ENCODE data around the gene KLHDC4. TPM values are rescaled to one million over a fixed set of nuclear protein-coding genes. Genes with fewer than 3 reads are reported as not detected.

The KLHDC4 gene
- total RNA-seq, 1 experiment from 2014 or later: 50.7 TPM

- no TSS peak for BruUV-seq (replicated peaks)
- 0 out of 2 replicates have a peak, but pooled peaks have one; percentile 6 for ATAC-seq
- no peaks in the 10 kb centered on the region for H3K36me3 ChIP-seq (ENCODE audit: control insufficient read depth, insufficient read depth, low read length)
These were observed 59.3 kb downstream of the KLHDC4 start for GRCh38 chr16:87706278-87707000.

GRCh38 chr16:87705771-87706277, 60.0 kb downstream of the KLHDC4 start:
- no peaks in the 10 kb centered on the region for H3K27me3 ChIP-seq (ENCODE audit: control insufficient read depth, insufficient read depth, low read length)
- in situ Hi-C loops (cut with HindIII; ENCODE audit: low pct_unique_long_range_greater_than_20kb, low sequenced_read_pairs) (no loop called here), intact Hi-C loops (cut with micrococcal nuclease; ENCODE audit: unreplicated experiment) (no loop called here)
- H3K9me3 ChIP-seq (ENCODE audit: control insufficient read depth, insufficient read depth, low read depth, low read length): no peaks in the 10 kb centered on the region
- no peaks in the 10 kb centered on the region for H3K36me3 ChIP-seq (ENCODE audit: control insufficient read depth, insufficient read depth, low read length)
- no peak for TF ChIP-seq TCF7L2 (IDR thresholded peaks at IDR 0.05; ENCODE audit: low read depth, low read length)
- TF ChIP-seq SIN3A (IDR thresholded peaks at IDR 0.05; ENCODE audit: borderline replicate concordance, insufficient read depth, low read depth, low read length): no peak
- no peak for TF ChIP-seq CTCF (IDR thresholded peaks at IDR 0.05)
- no peak for TF ChIP-seq REST (IDR thresholded peaks at IDR 0.05; ENCODE audit: insufficient read depth in 1 of 2, low read depth in 2 of 2, low read length in 1 of 2)
- no peak for TF ChIP-seq POLR2AphosphoS5 (IDR thresholded peaks at IDR 0.05; ENCODE audit: low read depth, low read length)
- H3K4me1 ChIP-seq (ENCODE audit: control insufficient read depth, insufficient read depth, low read length): no peaks in the 10 kb centered on the region
- no peak overlapping the region for H3K4me3 ChIP-seq (ENCODE audit: low read depth in 2 of 2, low read length in 2 of 2)
- H3K27ac ChIP-seq (ENCODE audit: low read length): no peak overlapping the region
- ATAC-seq: no peak
- DNase-seq (ENCODE audit: low read depth, low spot score): no peak
- BruUV-seq (replicated peaks): no TSS peak
- CTCF ChIA-PET: no interaction called here
- POLR2A ChIA-PET: interaction anchor here (0.6 kb wide), 1 partner anchor 193 kb away, joined by 7 read pairs; no protein-coding TSS in a partner anchor

More at GRCh38 chr16:87706278-87707000, 59.3 kb downstream of the KLHDC4 start:
- H3K9me3 ChIP-seq (ENCODE audit: control insufficient read depth, insufficient read depth, low read depth, low read length): no peaks in the 10 kb centered on the region
- no peak overlapping the region for H3K4me3 ChIP-seq (ENCODE audit: low read depth in 2 of 2, low read length in 2 of 2)
- TF ChIP-seq TCF7L2 (IDR thresholded peaks at IDR 0.05; ENCODE audit: low read depth, low read length) (no peak), REST (IDR thresholded peaks at IDR 0.05; ENCODE audit: insufficient read depth in 1 of 2, low read depth in 2 of 2, low read length in 1 of 2) (no peak), SIN3A (IDR thresholded peaks at IDR 0.05; ENCODE audit: borderline replicate concordance, insufficient read depth, low read depth, low read length) (no peak), POLR2AphosphoS5 (IDR thresholded peaks at IDR 0.05; ENCODE audit: low read depth, low read length) (no peak), CTCF (IDR thresholded peaks at IDR 0.05) (no peak)
- CTCF ChIA-PET: no interaction called here
- in situ Hi-C loops (cut with HindIII; ENCODE audit: low pct_unique_long_range_greater_than_20kb, low sequenced_read_pairs) (no loop called here), intact Hi-C loops (cut with micrococcal nuclease; ENCODE audit: unreplicated experiment) (no loop called here)
- H3K27me3 ChIP-seq (ENCODE audit: control insufficient read depth, insufficient read depth, low read length): no peaks in the 10 kb centered on the region
- POLR2A ChIA-PET: no interaction called here
- H3K27ac ChIP-seq (ENCODE audit: low read length): no peak overlapping the region
- H3K4me1 ChIP-seq (ENCODE audit: control insufficient read depth, insufficient read depth, low read length): no peaks in the 10 kb centered on the region
- no peak for DNase-seq (ENCODE audit: low read depth, low spot score)
